Prostate gland (tissue), 2 donors: ENCODE results near the gene WARS2.

Experiments used
- POLR2AphosphoS5 ChIP-seq: sonication (generic); formaldehyde crosslinking; IDR thresholded peaks from one replicate; pipeline ENCODE4 v1.6.1; 2017; ENCODE audit warnings: antibody characterized with exemption
- TF ChIP-seq, protein P1 (sequence below), 4 experiments: fragments of 200-600 bp in 2 of 4; fragments of 450-650 bp in 2 of 4; sonication (generic) in 2 of 4; IDR thresholded peaks; 1 replicate in 3 of 4; 2 replicates in 1 of 4; pipeline ENCODE4 v1.5.1; 2016 to 2019; ENCODE audit warnings: antibody characterized with exemption in 4 of 4, mild to moderate bottlenecking in 2 of 4, moderate library complexity in 2 of 4

DNA sequence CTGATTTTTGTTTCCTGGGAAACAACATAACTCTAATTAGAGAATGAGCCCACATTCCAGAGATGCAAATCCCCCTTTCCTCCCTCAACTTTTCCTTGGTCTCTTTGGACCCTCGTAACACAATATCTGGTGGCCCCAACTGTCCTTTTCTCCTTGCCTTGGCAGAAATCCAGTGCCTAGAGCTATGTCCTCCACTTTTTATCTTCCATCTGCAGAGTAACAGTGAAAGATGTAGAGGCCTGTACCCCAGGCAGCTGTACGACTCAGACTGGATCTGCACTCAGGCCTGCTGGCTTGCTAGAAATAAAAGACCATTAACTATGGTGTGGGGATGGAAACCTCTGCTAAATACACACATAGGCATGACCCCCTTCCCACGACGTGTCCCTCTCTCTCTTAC is 72.0 kb downstream of the WARS2 start:
- TF ChIP-seq, protein P1, sequence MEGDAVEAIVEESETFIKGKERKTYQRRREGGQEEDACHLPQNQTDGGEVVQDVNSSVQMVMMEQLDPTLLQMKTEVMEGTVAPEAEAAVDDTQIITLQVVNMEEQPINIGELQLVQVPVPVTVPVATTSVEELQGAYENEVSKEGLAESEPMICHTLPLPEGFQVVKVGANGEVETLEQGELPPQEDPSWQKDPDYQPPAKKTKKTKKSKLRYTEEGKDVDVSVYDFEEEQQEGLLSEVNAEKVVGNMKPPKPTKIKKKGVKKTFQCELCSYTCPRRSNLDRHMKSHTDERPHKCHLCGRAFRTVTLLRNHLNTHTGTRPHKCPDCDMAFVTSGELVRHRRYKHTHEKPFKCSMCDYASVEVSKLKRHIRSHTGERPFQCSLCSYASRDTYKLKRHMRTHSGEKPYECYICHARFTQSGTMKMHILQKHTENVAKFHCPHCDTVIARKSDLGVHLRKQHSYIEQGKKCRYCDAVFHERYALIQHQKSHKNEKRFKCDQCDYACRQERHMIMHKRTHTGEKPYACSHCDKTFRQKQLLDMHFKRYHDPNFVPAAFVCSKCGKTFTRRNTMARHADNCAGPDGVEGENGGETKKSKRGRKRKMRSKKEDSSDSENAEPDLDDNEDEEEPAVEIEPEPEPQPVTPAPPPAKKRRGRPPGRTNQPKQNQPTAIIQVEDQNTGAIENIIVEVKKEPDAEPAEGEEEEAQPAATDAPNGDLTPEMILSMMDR (IDR thresholded peaks at IDR 0.05), result no peak
- no peak for TF ChIP-seq POLR2AphosphoS5
